Endothelial cell of umbilical vein (primary cell): ENCODE data around the gene PTPRZ1. TPM values are rescaled to one million over a fixed set of nuclear protein-coding genes. Genes with fewer than 3 reads are reported as not detected.
A peak's percentile ranks its signal among the peaks of the same experiment; 100 is the strongest.

ENCODE experiments used
- BruUV-seq: library from RNA; stranded (reverse); fragments of 400-500 nt; replicated peaks from 2 replicates; lab custom pipeline; 2021; lab: Mats Ljungman, UMichigan
- CTCF ChIA-PET: fragments of 300-600, 350-600 bp; sonication (Branson Sonifier 250); formaldehyde crosslinking; loops from one replicate; lab custom pipeline; 2021; ENCODE audit warnings: antibody characterized with exemption, inconsistent platforms; lab: Charles Lee
- POLR2A ChIA-PET: fragments of 300-600, 350-600 bp; sonication (Branson Sonifier 250); formaldehyde crosslinking; loops from one replicate; lab custom pipeline; 2021; ENCODE audit warnings: antibody characterized with exemption, inconsistent platforms; lab: Charles Lee
- DNase-seq: peaks from one replicate; pipeline ENCODE4 v3.0.0-alpha.2; 2011; ENCODE audit warnings: low read depth, low spot score
- FAIRE-seq: peaks from 2 replicates; lab custom pipeline; 2011; peaks lifted over from hg19 to GRCh38; lab: Jason Lieb, UNC
- H2AFZ ChIP-seq: 2 replicates; pipeline ENCODE4 v1.6.0; 2012; ENCODE audit warnings: low read depth, low read length, control low read depth, inconsistent platforms
- H3K27ac ChIP-seq: 2 replicates; pipeline ENCODE4 v1.5.1; 2011; ENCODE audit warnings: low read depth, mild to moderate bottlenecking, control low read depth, low read length, moderate library complexity; ENCODE audit not compliant: insufficient read depth
- H3K27me3 ChIP-seq, 2 experiments: 2 replicates each; pipeline versions ENCODE4 v1.6.0 to v1.6.1; 2011; ENCODE audit warnings: low read length in 2 of 2, mixed read lengths in 1 of 2; ENCODE audit not compliant: control insufficient read depth in 2 of 2, insufficient read depth in 2 of 2
- H3K36me3 ChIP-seq, 2 experiments: 2 replicates in 1 of 2; 3 replicates in 1 of 2; pipeline ENCODE4 v1.5.1; 2011; ENCODE audit warnings: low read length in 2 of 2, mild to moderate bottlenecking in 1 of 2, moderate library complexity in 1 of 2; ENCODE audit not compliant: control insufficient read depth in 2 of 2, insufficient read depth in 2 of 2; ENCODE audit errors: extremely low read depth in 1 of 2
- H3K4me1 ChIP-seq: 3 replicates; pipeline ENCODE4 v1.5.1; 2011; ENCODE audit warnings: mild to moderate bottlenecking, low read length; ENCODE audit not compliant: control insufficient read depth, insufficient read depth; ENCODE audit errors: extremely low read depth
- H3K4me2 ChIP-seq: 2 replicates; pipeline ENCODE4 v1.6.1; 2011; ENCODE audit warnings: low read length, control low read depth, mixed read lengths; ENCODE audit not compliant: insufficient read depth
- H3K4me3 ChIP-seq, 3 experiments: fragments of 200-600 bp in 1 of 3; sonication (generic), shearing (Covaris generic) in 1 of 3; replicated peaks in 1 of 3; 2 replicates each; pipeline ENCODE4 v1.5.1; 2011 to 2016; ENCODE audit warnings: control low read depth in 3 of 3, low read length in 3 of 3, mild to moderate bottlenecking in 2 of 3, inconsistent platforms in 1 of 3, low read depth in 1 of 3, moderate library complexity in 1 of 3; ENCODE audit not compliant: insufficient read depth in 1 of 3
- H3K79me2 ChIP-seq: 2 replicates; pipeline ENCODE4 v1.6.0; 2012; ENCODE audit warnings: low read length, inconsistent platforms; ENCODE audit not compliant: control insufficient read depth, insufficient read depth
- H3K9ac ChIP-seq: replicated peaks from 2 replicates; pipeline ENCODE3; 2011; ENCODE audit warnings: low read length, control low read depth; ENCODE audit not compliant: insufficient read depth; ENCODE audit errors: extremely low read depth
- H3K9me1 ChIP-seq: replicated peaks from 3 replicates; pipeline ENCODE4 v1.6.0; 2011; ENCODE audit warnings: mild to moderate bottlenecking, low read length; ENCODE audit not compliant: control insufficient read depth, insufficient read depth; ENCODE audit errors: extremely low read depth
- H3K9me3 ChIP-seq: replicated peaks from 2 replicates; pipeline ENCODE4 v1.5.1; 2012; ENCODE audit warnings: low read length, inconsistent platforms; ENCODE audit not compliant: control insufficient read depth, insufficient read depth
- H4K20me1 ChIP-seq: replicated peaks from 2 replicates; pipeline ENCODE3; 2011; ENCODE audit warnings: mild to moderate bottlenecking, low read length; ENCODE audit not compliant: control insufficient read depth, insufficient read depth; ENCODE audit errors: extremely low read depth
- FOS ChIP-seq: IDR thresholded peaks from 2 replicates; pipeline ENCODE4 v1.6.1; 2011; ENCODE audit warnings: mild to moderate bottlenecking, low read length, moderate library complexity, borderline replicate concordance; ENCODE audit not compliant: insufficient read depth
- JUN ChIP-seq: IDR thresholded peaks from 2 replicates; pipeline ENCODE4 v1.6.1; 2011; ENCODE audit warnings: borderline replicate concordance, low read depth; ENCODE audit not compliant: insufficient read length, insufficient read depth
- dilution Hi-C: fragments of 300-500 bp; cut with MboI; formaldehyde crosslinking; loops from one replicate; pipeline ENCODE4 v1.15.0; 2019; ENCODE audit warnings: low sequenced_read_pairs; ENCODE audit not compliant: extremely low pct_ligation_motif_present
- intact Hi-C: fragments of 100-400 bp; cut with micrococcal nuclease; formaldehyde crosslinking; loops from one replicate; pipeline ENCODE4 v1.10.0; 2022
- polyA plus RNA-seq, 4 experiments: library from polyadenylated mRNA; depleted of rRNA in 3 of 4; stranded (reverse) in 3 of 4; unstranded in 1 of 4; fragments of >200 nt; gene quantifications; 2 replicates each; pipeline versions ENCODE4 v1.2.1 to v1.2.3, GENCODE V29; 2011 to 2012; ENCODE audit warnings: missing spikeins in 1 of 4
- total RNA-seq: library from RNA; stranded (reverse); gene quantifications from 2 replicates; pipeline ENCODE4 v1.2.3, GENCODE V29; 2021
- TF ChIP-seq, protein P1 (sequence below), 2 donors: IDR thresholded peaks; 1 replicate in 1 of 2; 2 replicates in 1 of 2; pipeline ENCODE4 v1.5.1; 2011; ENCODE audit warnings: low read length in 2 of 2, mild to moderate bottlenecking in 2 of 2, moderate library complexity in 2 of 2, control low read depth in 1 of 2, inconsistent platforms in 1 of 2, low read depth in 1 of 2; ENCODE audit not compliant: insufficient read depth in 1 of 2; ENCODE audit errors: extremely low read depth in 1 of 2

The PTPRZ1 gene
- total and polyA plus RNA-seq, 2 donors (not counting 3 experiments of a cell fraction or from before 2014, with no cell fraction given) = 0.07 TPM; not detected in 1

DNA sequence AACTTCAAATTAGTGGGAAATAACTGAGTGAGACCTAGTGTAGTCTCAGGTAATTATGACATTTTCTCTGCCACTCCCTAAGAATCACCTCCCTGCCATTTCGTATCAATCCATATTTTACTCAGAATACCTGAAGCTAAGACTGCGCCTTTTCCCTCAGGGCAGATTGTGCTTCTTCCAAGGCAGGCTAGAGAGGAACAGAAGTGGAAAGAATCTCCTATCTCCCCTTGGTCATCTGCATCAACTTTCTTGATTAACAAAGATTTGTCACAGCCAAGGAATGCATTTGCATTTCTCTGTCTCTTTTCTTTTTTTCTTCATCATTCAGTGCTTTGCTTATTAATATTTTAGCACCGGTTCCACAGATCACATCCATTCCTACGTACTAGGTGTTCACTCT, 119.1 kb downstream of the PTPRZ1 start:
- DNase-seq (no peak), FAIRE-seq (no peak)
- no peak for TF ChIP-seq FOS
- Histone ChIP-seq H3K9ac (no peak overlapping the region), H4K20me1 (no peaks in the 10 kb centered on the region), H3K9me3 (no peaks in the 10 kb centered on the region), H3K27ac (no peak overlapping the region), H3K4me3 (no peak overlapping the region), H3K4me2 (no peak overlapping the region), H2AFZ (no peak overlapping the region), H3K36me3 (no peaks in the 10 kb centered on the region), H3K27me3 (peaks cover 3 to 5% of the 10 kb centered on the region in 2 experiments), H3K9me1 (no peaks in the 10 kb centered on the region), H3K79me2 (no peaks in the 10 kb centered on the region), H3K4me1 (peaks cover 2% of the 10 kb centered on the region)
- dilution Hi-C loops = no loop called here
- ChIA-PET CTCF (interaction anchor here (0.7 to 6.1 kb wide), 5 partner anchors 9 to 625 kb away, joined by 3 to 114 read pairs (median 3); no protein-coding TSS in a partner anchor), POLR2A (no interaction called here)
- intact Hi-C loops = loop anchor here (10.0 kb wide), 1 partner anchor 757 kb away; no protein-coding TSS in a partner anchor
- no TSS peak for BruUV-seq

DNA sequence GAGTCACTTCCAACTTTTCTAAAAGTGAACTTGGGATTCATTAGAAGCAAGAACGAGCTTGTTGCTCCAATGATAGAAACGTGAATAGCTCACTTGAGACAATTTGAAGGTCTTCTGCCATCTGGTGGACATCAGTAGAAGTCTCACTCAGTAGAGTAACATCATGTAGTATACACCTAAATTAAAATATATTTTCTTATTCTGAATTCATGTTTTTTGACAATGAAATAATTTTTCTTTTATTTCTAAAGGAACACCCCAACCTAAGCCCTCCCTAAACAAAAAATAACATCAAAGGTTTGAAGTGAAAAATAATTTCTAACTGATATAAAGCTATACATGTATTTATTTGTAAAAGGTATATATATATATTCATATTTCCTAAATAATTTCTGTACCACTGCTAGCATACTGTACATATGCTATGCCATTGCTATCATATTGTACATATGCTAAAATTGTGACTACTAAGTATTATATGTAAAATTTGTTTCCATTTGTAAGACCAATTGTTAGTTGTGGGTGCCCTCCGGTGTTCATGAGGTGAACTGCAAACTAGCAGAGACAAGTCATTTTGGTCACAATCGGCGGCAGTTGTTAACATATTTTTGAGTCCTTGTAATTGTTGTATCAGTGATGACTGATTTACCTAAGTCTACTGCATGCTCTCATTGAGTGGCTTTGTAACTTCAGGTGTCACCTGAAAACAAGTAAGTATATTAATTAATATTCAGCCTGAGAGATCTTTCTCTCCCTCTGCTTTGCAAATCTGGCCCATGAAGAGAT, 121.9 kb downstream of the PTPRZ1 start:
- Histone ChIP-seq H3K4me2 (no peak overlapping the region), H3K27me3 (peaks cover 3 to 5% of the 10 kb centered on the region in 2 experiments), H3K9ac (no peak overlapping the region), H3K4me3 (no peak overlapping the region), H3K9me3 (no peaks in the 10 kb centered on the region), H4K20me1 (no peaks in the 10 kb centered on the region), H3K27ac (no peak overlapping the region), H2AFZ (no peak overlapping the region), H3K9me1 (no peaks in the 10 kb centered on the region), H3K79me2 (no peaks in the 10 kb centered on the region), H3K4me1 (peaks cover 2% of the 10 kb centered on the region), H3K36me3 (no peaks in the 10 kb centered on the region)
- peak; percentile 69 for DNase-seq
- POLR2A ChIA-PET = no interaction called here
- dilution Hi-C loops = no loop called here
- no peak for TF ChIP-seq JUN
- TF ChIP-seq, protein P1, sequence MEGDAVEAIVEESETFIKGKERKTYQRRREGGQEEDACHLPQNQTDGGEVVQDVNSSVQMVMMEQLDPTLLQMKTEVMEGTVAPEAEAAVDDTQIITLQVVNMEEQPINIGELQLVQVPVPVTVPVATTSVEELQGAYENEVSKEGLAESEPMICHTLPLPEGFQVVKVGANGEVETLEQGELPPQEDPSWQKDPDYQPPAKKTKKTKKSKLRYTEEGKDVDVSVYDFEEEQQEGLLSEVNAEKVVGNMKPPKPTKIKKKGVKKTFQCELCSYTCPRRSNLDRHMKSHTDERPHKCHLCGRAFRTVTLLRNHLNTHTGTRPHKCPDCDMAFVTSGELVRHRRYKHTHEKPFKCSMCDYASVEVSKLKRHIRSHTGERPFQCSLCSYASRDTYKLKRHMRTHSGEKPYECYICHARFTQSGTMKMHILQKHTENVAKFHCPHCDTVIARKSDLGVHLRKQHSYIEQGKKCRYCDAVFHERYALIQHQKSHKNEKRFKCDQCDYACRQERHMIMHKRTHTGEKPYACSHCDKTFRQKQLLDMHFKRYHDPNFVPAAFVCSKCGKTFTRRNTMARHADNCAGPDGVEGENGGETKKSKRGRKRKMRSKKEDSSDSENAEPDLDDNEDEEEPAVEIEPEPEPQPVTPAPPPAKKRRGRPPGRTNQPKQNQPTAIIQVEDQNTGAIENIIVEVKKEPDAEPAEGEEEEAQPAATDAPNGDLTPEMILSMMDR (IDR thresholded peaks at IDR 0.05; ENCODE audit: extremely low read depth in 1 of 2, insufficient read depth in 1 of 2, low read depth in 1 of 2, low read length in 2 of 2) = peak; percentile 45 to 59
- peak; percentile 86 for FAIRE-seq
- CTCF ChIA-PET = interaction anchor here (0.6 to 6.1 kb wide), 132 partner anchors 9 to 1870 kb away, joined by 3 to 114 read pairs (median 4); partner anchors contain the start of genes CPED1, FAM3C, ING3 and PTPRZ1
- no TSS peak for BruUV-seq
- intact Hi-C loops = loop anchor here (1.0 to 10.0 kb wide), 7 partner anchors 243 to 872 kb away; no protein-coding TSS in a partner anchor
